IMR-90 (cell line): ENCODE results near the gene OR5D14. TPM values are rescaled to one million over a fixed set of nuclear protein-coding genes. Genes with fewer than 3 reads are reported as not detected.

Experiments
- ATAC-seq: fragments of 200-7000 bp; cut with Tn5 transposase; 2 replicates; pipeline ENCODE4 v1.9.1; 2020; ENCODE audit warnings: low read depth, mild to moderate bottlenecking, moderate library complexity
- BruUV-seq: library from RNA; stranded (reverse); fragments of 400-500 nt; replicated peaks from 2 replicates; lab custom pipeline; 2021; lab: Mats Ljungman, UMichigan
- CTCF ChIA-PET: fragments of 300-600 bp; formaldehyde crosslinking; extraction: SDS; loops from one replicate; lab custom pipeline; 2021; ENCODE audit warnings: antibody characterized with exemption; lab: Yijun Ruan, JAX
- POLR2A ChIA-PET: fragments of 300-600 bp; sonication (Branson Sonifier 250); formaldehyde crosslinking; loops from one replicate; lab custom pipeline; 2022; ENCODE audit warnings: antibody characterized with exemption; ENCODE audit not compliant: unreplicated experiment; lab: Charles Lee
- DNase-seq: peaks from one replicate; pipeline ENCODE4 v3.0.0; 2013
- H2AFZ ChIP-seq: replicated peaks from 2 replicates; pipeline ENCODE3; 2013; ENCODE audit warnings: low read length, mild to moderate bottlenecking; ENCODE audit not compliant: poor library complexity
- H2AK5ac ChIP-seq: 2 replicates; pipeline ENCODE4 v1.6.1; 2013; ENCODE audit warnings: low read depth, low read length, inconsistent platforms
- H2AK9ac ChIP-seq: replicated peaks from 2 replicates; pipeline ENCODE3; 2013; ENCODE audit warnings: mild to moderate bottlenecking, low read depth, low read length, moderate library complexity; ENCODE audit not compliant: poor library complexity
- H2BK120ac ChIP-seq: 2 replicates; pipeline ENCODE4 v1.6.1; 2013; ENCODE audit warnings: low read depth, low read length, inconsistent platforms
- H2BK15ac ChIP-seq: 3 replicates; pipeline ENCODE4 v1.6.1; 2013; ENCODE audit warnings: low read depth, low read length, inconsistent platforms
- H2BK20ac ChIP-seq: 2 replicates; pipeline ENCODE4 v1.6.1; 2013; ENCODE audit warnings: low read depth, mild to moderate bottlenecking, inconsistent platforms, low read length, moderate library complexity
- H2BK5ac ChIP-seq: 2 replicates; pipeline ENCODE4 v1.6.1; 2013; ENCODE audit warnings: mild to moderate bottlenecking, low read depth, low read length, inconsistent platforms; ENCODE audit not compliant: poor library complexity, severe bottlenecking
- H3K14ac ChIP-seq: replicated peaks from 2 replicates; pipeline ENCODE4 v1.6.1; 2013; ENCODE audit warnings: low read depth, low read length, inconsistent platforms
- H3K18ac ChIP-seq: 2 replicates; pipeline ENCODE4 v1.6.1; 2013; ENCODE audit warnings: low read depth, low read length, control low read depth
- H3K23ac ChIP-seq: 2 replicates; pipeline ENCODE4 v1.6.1; 2013; ENCODE audit warnings: low read depth, low read length, inconsistent platforms
- H3K27ac ChIP-seq: 2 replicates; pipeline ENCODE4 v1.5.1; 2013; ENCODE audit warnings: mild to moderate bottlenecking, control low read depth, low read length; ENCODE audit not compliant: insufficient read depth
- H3K27me3 ChIP-seq: 2 replicates; pipeline ENCODE4 v1.6.1; 2013; ENCODE audit warnings: low read length; ENCODE audit not compliant: control insufficient read depth, insufficient read depth
- H3K36me3 ChIP-seq: 2 replicates; pipeline ENCODE4 v1.6.1; 2013; ENCODE audit warnings: low read length, mixed read lengths; ENCODE audit not compliant: control insufficient read depth, insufficient read depth
- H3K4ac ChIP-seq: 2 replicates; pipeline ENCODE4 v1.6.1; 2013; ENCODE audit warnings: low read depth, low read length, inconsistent platforms
- H3K4me1 ChIP-seq: 2 replicates; pipeline ENCODE4 v1.6.1; 2013; ENCODE audit warnings: low read length, mixed read lengths; ENCODE audit not compliant: control insufficient read depth, insufficient read depth
- H3K4me2 ChIP-seq: 2 replicates; pipeline ENCODE4 v1.6.1; 2013; ENCODE audit warnings: low read depth, mild to moderate bottlenecking, control low read depth, low read length, moderate library complexity
- H3K4me3 ChIP-seq: 2 replicates; pipeline ENCODE4 v1.5.1; 2013; ENCODE audit warnings: low read depth, mild to moderate bottlenecking, control low read depth, low read length, moderate library complexity; ENCODE audit not compliant: insufficient read depth
- H3K56ac ChIP-seq: 2 replicates; pipeline ENCODE4 v1.6.1; 2013; ENCODE audit warnings: low read length, inconsistent platforms; ENCODE audit not compliant: insufficient read depth; ENCODE audit errors: extremely low read depth
- H3K79me1 ChIP-seq, 2 experiments: 2 replicates each; pipeline ENCODE4 v1.6.1; 2013; ENCODE audit warnings: low read length in 2 of 2, inconsistent platforms in 1 of 2, low read depth in 1 of 2
- H3K9ac ChIP-seq: 2 replicates; pipeline ENCODE4 v1.6.1; 2013; ENCODE audit warnings: low read depth, low read length, control low read depth
- H3K9me1 ChIP-seq: 2 replicates; pipeline ENCODE4 v1.6.1; 2013; ENCODE audit warnings: low read length, inconsistent platforms; ENCODE audit not compliant: insufficient read depth
- H3K9me3 ChIP-seq: 2 replicates; pipeline ENCODE4 v1.6.1; 2013; ENCODE audit warnings: low read length; ENCODE audit not compliant: control insufficient read depth, insufficient read depth
- H4K20me1 ChIP-seq: 2 replicates; pipeline ENCODE4 v1.6.1; 2013; ENCODE audit warnings: low read length, inconsistent platforms; ENCODE audit not compliant: insufficient read depth
- H4K5ac ChIP-seq: 2 replicates; pipeline ENCODE4 v1.6.1; 2013; ENCODE audit warnings: mild to moderate bottlenecking, low read depth, low read length, control low read depth
- H4K8ac ChIP-seq, 2 experiments: 2 replicates each; pipeline ENCODE4 v1.6.1; 2013; ENCODE audit warnings: low read depth in 2 of 2, low read length in 2 of 2, control low read depth in 1 of 2, inconsistent platforms in 1 of 2
- H4K91ac ChIP-seq: 2 replicates; pipeline ENCODE4 v1.6.1; 2013; ENCODE audit warnings: low read depth, low read length, inconsistent platforms; ENCODE audit not compliant: insufficient read depth
- BHLHE40 ChIP-seq: fragments of 150-350 bp; IDR thresholded peaks from 2 replicates; pipeline ENCODE4 v1.6.1; 2016; ENCODE audit warnings: mild to moderate bottlenecking, low read depth, low read length
- CEBPB ChIP-seq: IDR thresholded peaks from 2 replicates; pipeline ENCODE4 v1.6.1; 2012; ENCODE audit warnings: low read depth, low read length, improper control_type of control experiment
- CHD1 ChIP-seq: IDR thresholded peaks from 2 replicates; pipeline ENCODE4 v1.6.1; 2012; ENCODE audit warnings: low read depth, low read length, improper control_type of control experiment
- MAFK ChIP-seq: IDR thresholded peaks from 2 replicates; pipeline ENCODE4 v1.6.1; 2012; ENCODE audit warnings: low read depth, low read length, improper control_type of control experiment
- RAD21 ChIP-seq: IDR thresholded peaks from 2 replicates; pipeline ENCODE4 v1.6.1; 2012; ENCODE audit warnings: low read length, improper control_type of control experiment
- RCOR1 ChIP-seq: IDR thresholded peaks from 2 replicates; pipeline ENCODE4 v1.6.1; 2012; ENCODE audit warnings: mild to moderate bottlenecking, low read length, improper control_type of control experiment; ENCODE audit not compliant: insufficient replicate concordance
- RFX5 ChIP-seq: IDR thresholded peaks from 2 replicates; pipeline ENCODE4 v1.8.0; 2012; ENCODE audit warnings: low read depth, mild to moderate bottlenecking, low read length, moderate library complexity
- SMC3 ChIP-seq: fragments of 150-350 bp; IDR thresholded peaks from 2 replicates; pipeline ENCODE4 v1.6.1; 2016; ENCODE audit warnings: low read depth, mild to moderate bottlenecking, antibody characterized with exemption, low read length, moderate library complexity
- WGBS, 2 experiments: methylation state at CpG; one replicate each; pipeline versions ENCODE4 v1.1.5 to v1.1.7; 2013; ENCODE audit warnings: missing lambda C conversion rate in 2 of 2; ENCODE audit not compliant: insufficient read length in 1 of 2; ENCODE audit errors: extremely low coverage in 2 of 2; 5-methylcytosine and 5-hydroxymethylcytosine counted together
- dilution Hi-C: fragments of 300-500 bp; cut with HindIII; formaldehyde crosslinking; loops from one replicate; pipeline ENCODE4 v1.14.3; 2018; ENCODE audit warnings: low sequenced_read_pairs; ENCODE audit not compliant: unreplicated experiment
- in situ Hi-C: fragments of 300-500 bp; cut with MboI; formaldehyde crosslinking; loops from 3 replicates; pipeline ENCODE4 v1.14.3; 2019; ENCODE audit warnings: low sequenced_read_pairs, inconsistent platforms, mixed read lengths
- intact Hi-C: fragments of 100-400 bp; cut with micrococcal nuclease; formaldehyde crosslinking; loops from 2 replicates; pipeline ENCODE4 v1.10.0; 2022
- polyA plus RNA-seq, 3 experiments: library from polyadenylated mRNA; depleted of rRNA; stranded (reverse); fragments of >200 nt; gene quantifications; 2 replicates each; pipeline ENCODE4 v1.2.3, GENCODE V29; 2012; ENCODE audit warnings: low replicate concordance in 1 of 3
- total RNA-seq: library from RNA; depleted of rRNA; stranded (reverse); fragments of >200 nt; gene quantifications from 2 replicates; pipeline ENCODE4 v1.2.3, GENCODE V29; 2012
- TF ChIP-seq, protein P1 (sequence below): fragments of 150-350 bp; IDR thresholded peaks from 2 replicates; pipeline ENCODE4 v1.6.1; 2017; ENCODE audit warnings: mild to moderate bottlenecking, antibody characterized with exemption, low read length, low read depth

Gene OR5D14
- total and polyA plus RNA-seq, 2 of the 4 experiments (the other 2 are of a cell fraction) = not detected

DNA sequence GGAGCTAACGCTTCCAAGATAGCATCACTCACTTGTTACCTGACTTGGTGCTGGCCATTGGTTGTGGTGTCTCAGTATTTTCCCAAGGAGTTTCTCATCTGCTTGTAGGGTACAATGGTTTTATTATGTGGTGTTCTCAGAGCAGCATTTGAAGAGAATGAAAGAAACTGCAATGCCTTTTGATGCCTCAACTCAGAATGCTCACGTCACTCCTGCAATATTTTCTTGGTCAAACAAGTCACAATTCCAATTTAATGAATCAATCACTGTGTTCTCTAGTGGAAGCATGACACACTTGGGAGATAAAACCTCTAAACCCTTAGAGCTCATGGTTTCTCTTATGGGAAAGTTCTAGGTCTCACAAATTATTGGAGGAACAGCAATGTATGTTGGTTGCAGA lies 2.0 kb upstream of the OR5D14 start:
- no peak overlapping the region for H3K9ac ChIP-seq
- no peaks in the 10 kb centered on the region for H4K20me1 ChIP-seq
- H3K4me3 ChIP-seq = no peak overlapping the region
- no peak overlapping the region for H2AK5ac ChIP-seq
- in situ Hi-C loops = no loop called here
- ChIA-PET CTCF (no interaction called here), POLR2A (no interaction called here)
- no TSS peak for BruUV-seq
- intact Hi-C loops = loop anchor here (10.0 kb wide), 1 partner anchor 49 kb away; no protein-coding TSS in a partner anchor
- H3K4ac ChIP-seq = no peak overlapping the region
- H3K27ac ChIP-seq = no peak overlapping the region
- no peaks in the 10 kb centered on the region for H3K36me3 ChIP-seq
- H2BK120ac ChIP-seq = no peak overlapping the region
- no peaks in the 10 kb centered on the region for H3K27me3 ChIP-seq
- no peak overlapping the region for H4K8ac ChIP-seq
- H3K14ac ChIP-seq = no peak overlapping the region
- H3K18ac ChIP-seq = no peak overlapping the region
- WGBS, 2 experiments = 0% methylated on average over 1 of the region's 2 CpGs; no CpG with 5 or more reads in 1 of the 2 experiments
- no peaks in the 10 kb centered on the region for H3K79me1 ChIP-seq
- peaks cover 2% of the 10 kb centered on the region for H3K9me3 ChIP-seq
- no peak overlapping the region for H2BK5ac ChIP-seq
- H2BK15ac ChIP-seq = no peak overlapping the region
- DNase-seq (no peak), ATAC-seq (no peak)
- H3K9me1 ChIP-seq = no peaks in the 10 kb centered on the region
- no peak overlapping the region for H2BK20ac ChIP-seq
- dilution Hi-C loops = no loop called here
- no peak for TF ChIP-seq RCOR1
- no peak for TF ChIP-seq RAD21
- TF ChIP-seq, protein P1, sequence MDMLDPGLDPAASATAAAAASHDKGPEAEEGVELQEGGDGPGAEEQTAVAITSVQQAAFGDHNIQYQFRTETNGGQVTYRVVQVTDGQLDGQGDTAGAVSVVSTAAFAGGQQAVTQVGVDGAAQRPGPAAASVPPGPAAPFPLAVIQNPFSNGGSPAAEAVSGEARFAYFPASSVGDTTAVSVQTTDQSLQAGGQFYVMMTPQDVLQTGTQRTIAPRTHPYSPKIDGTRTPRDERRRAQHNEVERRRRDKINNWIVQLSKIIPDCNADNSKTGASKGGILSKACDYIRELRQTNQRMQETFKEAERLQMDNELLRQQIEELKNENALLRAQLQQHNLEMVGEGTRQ = no peak
- no peak for TF ChIP-seq BHLHE40
- no peak for TF ChIP-seq SMC3
- no peak for TF ChIP-seq CHD1
- no peak for TF ChIP-seq CEBPB
- no peak for TF ChIP-seq RFX5
- no peak for TF ChIP-seq MAFK
- no peak overlapping the region for H3K56ac ChIP-seq
- no peak overlapping the region for H4K91ac ChIP-seq
- H3K23ac ChIP-seq = no peak overlapping the region
- H3K4me1 ChIP-seq = no peaks in the 10 kb centered on the region
- no peak overlapping the region for H2AK9ac ChIP-seq
- H2AFZ ChIP-seq = no peak overlapping the region
- H3K4me2 ChIP-seq = no peak overlapping the region
- no peak overlapping the region for H4K5ac ChIP-seq
